AG04449 (cell line): Measurements from ENCODE around the gene GIPR.

ENCODE experiments used
- CTCF ChIA-PET: fragments of 350-600 bp; formaldehyde crosslinking; extraction: SDS; loops from one replicate; lab custom pipeline; 2021; ENCODE audit warnings: antibody characterized with exemption; lab: Yijun Ruan, JAX
- POLR2A ChIA-PET: fragments of 400-600, 350-600 bp; formaldehyde crosslinking; extraction: SDS; loops from one replicate; lab custom pipeline; 2020; ENCODE audit warnings: antibody characterized with exemption, inconsistent platforms; lab: Yijun Ruan, JAX
- DNase-seq: peaks from one replicate; pipeline ENCODE4 v3.0.0-alpha.2; 2010; ENCODE audit warnings: low read depth, low spot score
- H3K4me3 ChIP-seq: 2 replicates; pipeline ENCODE4 v1.5.1; 2011; ENCODE audit warnings: low read depth, mild to moderate bottlenecking, control low read depth, low read length
- TF ChIP-seq, protein P1 (sequence below): IDR thresholded peaks from one replicate; pipeline ENCODE4 v1.5.1; 2011; ENCODE audit warnings: mild to moderate bottlenecking, moderate library complexity, low read length, control low read depth, inconsistent platforms; ENCODE audit not compliant: insufficient read depth; ENCODE audit errors: missing control alignments

The GIPR gene

DNA sequence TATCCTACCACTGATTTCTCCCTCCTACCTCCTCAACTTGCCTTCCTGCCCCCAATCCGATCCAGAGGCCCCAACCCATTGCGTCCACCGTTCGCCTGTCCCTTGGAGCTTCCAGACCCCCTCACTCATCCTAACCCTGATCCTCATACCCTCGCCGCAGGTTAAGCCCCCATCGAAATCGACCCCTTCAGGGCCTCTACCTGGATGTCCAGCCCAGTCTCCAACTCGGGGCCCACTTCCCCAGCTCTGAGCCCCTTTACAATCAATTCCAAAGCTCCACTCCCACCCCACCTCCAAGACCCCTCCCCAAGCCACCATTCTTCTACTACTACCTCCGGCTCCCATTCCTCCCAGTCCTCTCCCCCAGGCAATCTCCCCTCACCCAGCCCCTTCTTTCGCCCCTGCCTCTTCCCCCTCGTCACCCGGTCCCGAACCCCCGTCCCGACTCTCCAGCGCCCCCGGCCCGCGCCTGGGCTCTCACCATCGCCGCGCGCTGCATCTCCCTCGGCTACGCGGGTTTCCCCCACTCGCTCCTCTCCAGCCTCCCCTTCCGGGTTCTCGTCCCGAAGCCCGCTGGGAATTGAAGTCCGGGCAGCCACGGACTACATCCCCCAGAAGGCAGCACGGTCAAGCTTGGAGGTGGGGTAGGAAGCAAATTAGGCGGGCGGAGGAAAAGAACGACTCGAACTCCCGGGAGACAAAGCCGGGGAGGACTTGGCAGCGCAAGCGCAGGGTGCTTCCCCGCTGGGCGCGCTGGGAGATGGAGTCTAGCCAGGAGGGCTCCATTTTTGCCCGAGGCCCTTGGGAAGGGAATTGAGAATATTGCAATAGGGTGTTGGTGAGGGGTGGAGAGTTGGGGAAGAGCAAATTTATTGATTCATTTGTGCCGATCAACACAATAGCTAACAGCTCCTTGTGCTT is 62.6 kb downstream of the GIPR start, which contains the start of gene FBXO46:
Gene FBXO46 (minus strand): TSS at position 529 of the 921 bp plus-strand sequence. CDS start 17,401 bp downstream, outside the sequence.
- peak; percentile 90 for DNase-seq
- H3K4me3 ChIP-seq = peak within 1 kb of the TSS; percentile 88
- TF ChIP-seq, protein P1, sequence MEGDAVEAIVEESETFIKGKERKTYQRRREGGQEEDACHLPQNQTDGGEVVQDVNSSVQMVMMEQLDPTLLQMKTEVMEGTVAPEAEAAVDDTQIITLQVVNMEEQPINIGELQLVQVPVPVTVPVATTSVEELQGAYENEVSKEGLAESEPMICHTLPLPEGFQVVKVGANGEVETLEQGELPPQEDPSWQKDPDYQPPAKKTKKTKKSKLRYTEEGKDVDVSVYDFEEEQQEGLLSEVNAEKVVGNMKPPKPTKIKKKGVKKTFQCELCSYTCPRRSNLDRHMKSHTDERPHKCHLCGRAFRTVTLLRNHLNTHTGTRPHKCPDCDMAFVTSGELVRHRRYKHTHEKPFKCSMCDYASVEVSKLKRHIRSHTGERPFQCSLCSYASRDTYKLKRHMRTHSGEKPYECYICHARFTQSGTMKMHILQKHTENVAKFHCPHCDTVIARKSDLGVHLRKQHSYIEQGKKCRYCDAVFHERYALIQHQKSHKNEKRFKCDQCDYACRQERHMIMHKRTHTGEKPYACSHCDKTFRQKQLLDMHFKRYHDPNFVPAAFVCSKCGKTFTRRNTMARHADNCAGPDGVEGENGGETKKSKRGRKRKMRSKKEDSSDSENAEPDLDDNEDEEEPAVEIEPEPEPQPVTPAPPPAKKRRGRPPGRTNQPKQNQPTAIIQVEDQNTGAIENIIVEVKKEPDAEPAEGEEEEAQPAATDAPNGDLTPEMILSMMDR = peak; percentile 43
- ChIA-PET CTCF (interaction anchor here (1.1 to 2.7 kb wide), 8 partner anchors 14 to 245 kb away, joined by 3 to 19 read pairs (median 6); partner anchors contain the start of genes QPCTL, SIX5 and SNRPD2), POLR2A (interaction anchor here (0.6 to 1.4 kb wide), 7 partner anchors 10 to 65 kb away, joined by 3 to 11 read pairs (median 4); partner anchors contain the start of genes QPCTL, SIX5 and SNRPD2)
